HPDE6-E6E7 (cell line): Measurements from ENCODE around the gene KBTBD12.

Source experiments
- DNase-seq: peaks from one replicate; pipeline ENCODE4 v3.0.0; 2011; ENCODE audit warnings: missing footprints; ENCODE audit errors: extremely low spot score

KBTBD12 gene

GRCh38 chr3:127985655-127986225 lies 70.7 kb downstream of the KBTBD12 start:
- no peak for DNase-seq

- no peak for DNase-seq
These were observed 71.8 kb downstream of the KBTBD12 start for GRCh38 chr3:127986803-127987202.

DNA sequence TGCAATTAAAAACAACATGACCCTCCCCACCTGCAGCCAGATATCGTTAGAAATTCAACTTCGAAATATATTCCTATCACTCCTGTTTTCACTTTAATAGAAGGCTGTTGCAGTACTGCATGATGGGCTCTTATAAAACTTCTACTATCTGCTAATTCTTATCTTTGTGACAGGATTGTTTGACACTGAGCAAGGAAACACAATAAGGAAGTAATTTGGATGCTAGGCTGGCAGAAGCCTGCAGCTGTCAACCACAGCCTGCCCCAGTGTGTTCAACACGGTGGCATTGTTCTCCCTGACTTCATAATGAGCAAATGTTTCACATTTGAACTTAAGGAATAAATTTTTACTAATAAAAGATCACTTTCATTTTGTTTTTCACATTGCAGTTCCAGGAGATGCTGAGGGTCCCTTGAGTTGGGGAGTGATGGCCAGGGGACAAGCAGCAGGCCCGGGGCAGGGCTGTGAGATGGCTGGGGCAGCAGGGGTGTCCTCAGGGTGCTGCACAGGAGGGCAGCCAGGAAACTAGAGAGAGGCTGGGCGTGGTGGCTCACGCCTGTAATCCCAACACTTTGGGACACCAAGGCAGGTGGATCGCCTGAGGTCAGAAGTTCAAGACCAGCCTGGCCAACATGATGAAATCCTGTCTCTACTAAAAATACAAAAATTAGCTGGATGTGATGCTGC lies 72.4 kb downstream of the KBTBD12 start:
- no peak for DNase-seq

DNA sequence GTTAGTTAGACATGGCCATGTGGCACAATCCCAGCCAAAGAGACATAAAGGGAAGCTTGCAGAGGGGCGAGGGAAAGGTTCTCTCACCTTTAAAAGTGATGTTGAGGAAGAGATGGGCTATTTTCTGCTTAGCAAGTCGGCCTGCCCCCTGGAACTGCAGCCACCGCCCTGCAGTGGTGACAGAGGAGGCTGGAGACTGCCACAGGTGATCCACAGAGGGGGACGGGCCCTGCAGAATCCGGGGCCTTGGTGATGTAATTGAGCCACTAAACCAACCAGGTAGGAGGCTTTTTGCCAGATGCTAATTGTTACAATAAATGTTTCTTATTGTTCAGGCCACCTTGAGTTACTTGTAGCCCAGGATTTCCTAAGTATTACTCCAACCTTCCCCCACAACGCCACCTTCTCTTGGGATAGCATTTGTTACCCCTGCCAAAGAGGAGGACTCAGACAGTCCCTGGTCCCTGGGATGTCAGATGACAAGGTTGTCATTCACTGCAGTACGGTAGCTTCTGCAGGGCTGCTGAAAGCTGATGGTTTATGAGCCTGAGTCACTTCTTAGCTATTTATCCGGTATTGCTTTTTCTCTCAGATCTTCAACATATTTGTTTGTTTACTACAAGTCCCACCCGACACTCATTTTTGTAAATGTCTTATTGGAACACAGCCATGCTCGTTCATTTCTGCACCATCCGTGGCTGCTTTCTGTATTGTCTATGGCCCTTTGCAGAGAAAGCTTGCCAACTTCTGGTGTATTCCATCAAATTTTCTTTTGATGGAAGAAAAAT lies 73.9 kb downstream of the KBTBD12 start:
- DNase-seq: no peak

- no peak for DNase-seq
These were observed 75.0 kb downstream of the KBTBD12 start for GRCh38 chr3:127990051-127990450.

GRCh38 chr3:127990461-127990860 lies 75.4 kb downstream of the KBTBD12 start:
- DNase-seq: no peak

GRCh38 chr3:127991251-127991650 lies 76.2 kb downstream of the KBTBD12 start:
- no peak for DNase-seq

- no peak for DNase-seq
These were observed 76.6 kb downstream of the KBTBD12 start for GRCh38 chr3:127991681-127992080.

DNA sequence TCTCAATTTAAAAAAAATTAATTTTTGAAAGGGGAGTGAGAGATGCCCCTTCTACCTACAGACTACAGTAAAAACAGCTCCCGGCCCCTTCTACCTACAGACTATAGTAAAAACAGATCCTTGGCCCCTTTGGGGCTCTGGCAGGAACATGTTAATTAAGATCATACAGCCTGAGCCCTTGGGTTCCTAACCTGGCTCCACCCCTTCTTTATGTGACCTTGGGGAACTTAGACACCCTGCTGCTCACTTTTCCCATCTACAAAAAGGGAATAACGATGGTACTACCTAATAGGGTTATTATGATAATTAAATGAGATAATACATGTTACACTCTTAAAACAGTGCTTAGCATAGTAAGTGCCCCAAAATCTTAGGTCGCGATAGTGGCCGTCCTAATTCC lies 77.1 kb downstream of the KBTBD12 start:
- DNase-seq: no peak

GRCh38 chr3:127994011-127994410 lies 79.0 kb downstream of the KBTBD12 start:
- DNase-seq: no peak

GRCh38 chr3:127997016-127997415 lies 82.0 kb downstream of the KBTBD12 start:
- no peak for DNase-seq

DNA sequence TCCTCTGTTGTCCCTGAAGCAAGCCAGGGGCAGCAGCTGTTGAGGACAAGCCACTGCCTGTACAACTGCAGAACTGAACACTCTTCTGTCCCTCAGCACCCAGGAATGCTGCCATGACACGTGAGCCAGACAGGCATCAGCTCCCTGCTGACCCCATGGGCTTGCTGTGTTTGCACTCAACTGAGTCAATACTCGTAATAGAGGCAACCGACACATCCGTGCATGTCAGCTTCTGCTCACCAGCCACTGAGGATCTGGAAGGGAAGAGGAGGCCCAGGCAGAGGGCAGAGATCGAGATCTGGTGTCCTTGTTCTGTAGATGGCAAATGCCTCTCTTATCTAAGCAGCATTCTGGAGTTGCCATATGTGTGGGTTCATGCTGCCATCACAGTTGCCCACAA lies 82.9 kb downstream of the KBTBD12 start:
- no peak for DNase-seq

- DNase-seq: no peak
These were observed 83.6 kb downstream of the KBTBD12 start for GRCh38 chr3:127998596-127998995.

DNA sequence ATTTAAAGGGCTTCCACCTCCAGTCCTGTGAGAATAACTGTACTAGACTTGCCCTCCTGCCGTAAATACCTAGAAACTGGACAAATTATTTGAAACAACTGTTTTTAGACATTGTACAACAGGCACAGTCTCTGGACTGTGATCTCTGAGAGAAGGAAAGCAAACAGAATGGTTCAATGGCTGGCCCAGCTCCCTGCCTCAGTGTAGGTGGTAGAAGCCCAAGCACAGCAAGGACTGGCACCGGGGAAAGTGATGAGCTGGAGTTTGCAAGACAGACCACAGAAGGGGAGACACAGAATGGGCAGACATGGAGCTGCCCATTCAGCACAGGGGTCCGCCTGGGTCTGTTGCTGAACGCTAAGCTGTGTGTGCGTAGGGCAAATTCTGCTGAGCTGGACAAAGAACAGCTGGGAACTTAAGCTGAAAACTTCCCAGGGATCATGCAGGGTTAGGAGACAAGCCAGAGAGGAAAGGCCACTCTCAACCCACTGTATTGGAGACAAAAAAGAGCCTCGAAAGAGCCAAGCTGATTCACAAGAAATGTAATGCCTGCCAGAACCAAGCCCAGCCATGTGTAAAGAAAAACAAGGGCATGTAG lies 84.6 kb downstream of the KBTBD12 start:
- DNase-seq: no peak

GRCh38 chr3:128001576-128001975 lies 86.5 kb downstream of the KBTBD12 start:
- DNase-seq: no peak

- no peak for DNase-seq
These were observed 89.6 kb downstream of the KBTBD12 start for GRCh38 chr3:128004661-128005060.

GRCh38 chr3:128006061-128007032 lies 91.3 kb downstream of the KBTBD12 start:
- DNase-seq: no peak

GRCh38 chr3:128007033-128007424 lies 92.0 kb downstream of the KBTBD12 start:
- no peak for DNase-seq

GRCh38 chr3:128009952-128010846 lies 95.2 kb downstream of the KBTBD12 start:
- no peak for DNase-seq

GRCh38 chr3:128011140-128011539 lies 96.1 kb downstream of the KBTBD12 start:
- peak; percentile 74 for DNase-seq
